Measurements from ENCODE around the gene JDP2.

JDP2 gene

DNA sequence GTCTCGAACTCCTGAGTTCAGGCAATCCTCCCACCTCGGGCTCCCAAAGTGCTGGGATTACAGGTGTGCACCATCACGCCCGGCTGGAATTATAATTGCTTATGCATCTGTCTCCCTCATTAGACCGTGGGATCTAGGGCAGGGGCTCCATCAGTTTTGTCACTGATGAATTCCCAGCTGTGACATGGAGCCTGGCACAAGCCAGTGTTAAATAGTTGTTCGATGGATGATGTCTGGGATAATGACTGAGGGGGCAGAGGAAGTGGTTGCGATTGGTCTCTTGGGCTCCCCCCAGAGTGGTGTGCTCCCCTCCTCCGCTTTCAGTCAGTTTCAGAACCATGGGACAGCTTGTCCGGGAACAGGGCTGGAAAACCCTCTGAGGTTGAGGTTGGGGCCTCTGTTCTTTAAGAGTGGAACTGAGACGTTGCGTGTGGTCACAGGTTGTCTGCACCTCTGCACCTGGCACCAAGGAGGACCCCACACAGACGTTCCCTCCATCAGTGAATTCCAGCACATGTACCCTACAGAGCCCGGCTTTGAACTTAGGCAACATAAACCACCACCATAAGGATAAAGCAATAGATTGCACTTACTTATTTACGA, 63.7 kb downstream of the JDP2 start:
- DNase-seq: no peak

DNA sequence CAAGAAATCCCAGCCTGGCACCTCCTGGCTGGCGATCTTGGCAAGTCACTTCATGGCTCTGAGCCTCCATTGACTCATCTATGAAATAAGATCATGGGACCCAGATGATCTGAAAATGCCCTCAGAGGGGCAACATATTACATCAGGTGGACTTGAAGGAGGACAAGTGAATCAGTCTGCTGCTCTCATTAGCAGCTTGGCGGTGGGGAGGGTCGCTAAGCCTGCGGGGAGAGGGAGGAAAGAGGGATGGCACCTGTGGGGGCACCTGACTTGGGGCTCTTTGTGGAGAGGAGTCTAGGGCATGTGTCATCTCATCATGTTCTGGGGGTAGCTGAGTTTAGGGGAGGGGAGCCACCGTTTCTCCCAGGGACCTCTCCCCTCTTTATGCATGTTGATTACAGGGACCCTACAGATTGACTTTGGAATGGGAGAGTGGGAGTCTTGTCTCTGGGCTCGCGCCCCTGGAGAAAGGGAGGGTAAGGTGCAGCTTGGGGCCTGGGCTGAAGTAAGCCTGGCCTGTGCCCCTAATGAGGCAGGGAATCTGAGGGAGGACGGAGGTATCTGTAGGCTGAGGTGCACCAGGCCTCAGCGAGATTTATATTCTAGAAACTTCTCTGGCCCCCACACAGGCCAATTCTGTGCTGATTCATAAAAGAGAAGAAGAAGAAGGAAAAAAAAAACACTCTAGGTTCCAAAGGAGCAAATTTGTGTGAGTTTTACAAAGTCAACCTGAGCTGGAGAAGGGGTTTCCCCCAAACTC, 65.2 kb downstream of the JDP2 start:
- DNase-seq: no peak

DNA sequence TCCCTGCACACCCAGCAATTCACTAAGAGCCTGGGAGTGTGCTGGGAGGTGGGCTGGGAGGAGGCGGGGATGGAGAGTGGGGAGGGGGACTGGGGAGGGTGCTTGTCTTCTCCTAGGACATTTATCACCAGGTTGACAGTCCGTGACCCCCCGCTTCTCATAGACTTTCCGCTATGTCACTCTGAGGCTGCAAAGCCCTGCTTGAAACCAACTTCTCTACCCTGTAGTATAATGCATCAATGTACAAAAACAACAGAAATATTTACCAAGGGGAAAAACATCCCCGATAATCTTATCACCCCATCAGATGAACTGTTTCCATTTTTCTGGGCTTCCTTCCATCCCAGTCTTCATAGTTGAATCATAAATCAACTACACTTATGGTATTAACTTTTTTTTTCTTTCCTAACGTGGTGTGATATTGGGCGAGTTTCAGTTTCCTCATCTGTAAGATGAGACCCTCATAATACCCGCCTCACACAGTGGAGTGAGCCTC, 65.8 kb downstream of the JDP2 start:
- no peak for DNase-seq

DNA sequence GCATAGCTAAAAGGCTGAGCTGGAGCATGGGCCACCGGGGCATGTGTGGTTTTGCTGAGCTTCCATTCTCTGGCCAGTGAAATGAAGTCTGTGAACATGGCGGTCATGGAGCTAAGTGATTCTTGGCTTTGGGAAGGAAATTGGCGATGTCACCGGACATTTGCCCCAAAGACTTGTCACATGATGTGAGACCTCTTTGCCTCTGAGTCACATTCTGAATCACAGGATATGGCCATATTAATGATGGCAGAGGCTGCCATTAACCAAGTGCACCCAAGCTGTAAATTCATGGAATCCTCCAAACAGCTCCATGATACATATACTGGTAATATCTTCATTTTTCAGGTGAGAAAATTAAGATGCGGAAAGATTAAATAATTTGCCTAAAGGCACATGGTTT, 67.1 kb downstream of the JDP2 start:
- DNase-seq: no peak

DNA sequence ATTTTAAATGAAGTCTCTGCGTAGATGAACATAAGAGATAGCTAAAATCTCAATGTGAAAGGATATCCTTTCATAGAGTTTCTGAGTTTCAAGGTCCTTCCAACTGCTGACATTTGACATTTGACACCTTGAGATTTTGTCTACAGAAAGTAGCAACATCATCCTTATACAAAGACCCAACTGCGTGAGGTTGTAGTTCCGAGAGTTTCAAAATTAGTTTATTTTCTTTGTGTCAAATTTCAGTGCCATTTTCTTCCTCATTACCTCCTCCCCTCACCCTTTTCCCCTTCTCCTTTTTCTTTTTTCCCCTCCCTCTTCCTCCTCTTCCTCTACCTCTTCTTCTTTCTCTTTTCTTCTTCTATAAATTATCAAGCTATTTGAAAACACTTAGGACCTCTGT, 67.6 kb downstream of the JDP2 start:
- DNase-seq: no peak

DNA sequence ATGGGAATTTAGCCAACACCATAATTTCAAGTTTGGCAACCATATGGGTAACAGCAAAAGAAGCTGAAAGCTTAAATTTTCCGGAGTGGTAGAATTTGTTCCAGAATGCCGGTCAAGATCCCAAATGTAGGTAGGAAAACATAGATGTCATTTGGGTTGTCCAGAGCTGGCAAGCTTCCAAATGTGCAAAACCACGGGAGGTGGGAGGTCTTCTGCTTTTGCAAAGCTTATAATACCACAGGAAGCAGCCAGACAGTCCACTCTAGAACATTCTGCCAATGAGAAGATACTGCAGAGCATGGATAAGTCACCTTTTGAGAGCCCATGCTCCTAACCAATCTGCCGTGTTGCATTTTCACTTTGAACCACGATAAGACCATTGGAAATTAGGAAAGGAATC, 68.1 kb downstream of the JDP2 start:
- no peak for DNase-seq

DNA sequence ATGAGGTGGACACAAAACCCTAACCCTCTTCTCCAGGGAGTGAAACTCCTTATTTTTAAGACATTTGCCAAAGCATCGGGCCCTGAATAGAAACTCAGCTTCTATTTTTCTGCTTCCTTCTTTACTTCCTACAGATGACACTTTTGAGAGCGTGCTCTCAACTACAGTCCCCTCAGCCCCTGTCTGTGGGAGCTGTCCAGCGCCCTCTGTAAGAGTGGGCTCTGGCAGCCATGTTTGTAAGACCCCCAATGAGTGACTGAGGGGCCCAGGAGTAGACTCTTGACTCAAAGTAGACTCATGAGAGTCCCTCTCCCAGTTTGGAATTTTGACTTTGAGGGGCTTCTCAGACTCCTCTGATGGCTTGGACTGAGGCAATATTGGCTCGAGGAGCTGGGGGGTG, 68.9 kb downstream of the JDP2 start:
- DNase-seq: no peak

DNA sequence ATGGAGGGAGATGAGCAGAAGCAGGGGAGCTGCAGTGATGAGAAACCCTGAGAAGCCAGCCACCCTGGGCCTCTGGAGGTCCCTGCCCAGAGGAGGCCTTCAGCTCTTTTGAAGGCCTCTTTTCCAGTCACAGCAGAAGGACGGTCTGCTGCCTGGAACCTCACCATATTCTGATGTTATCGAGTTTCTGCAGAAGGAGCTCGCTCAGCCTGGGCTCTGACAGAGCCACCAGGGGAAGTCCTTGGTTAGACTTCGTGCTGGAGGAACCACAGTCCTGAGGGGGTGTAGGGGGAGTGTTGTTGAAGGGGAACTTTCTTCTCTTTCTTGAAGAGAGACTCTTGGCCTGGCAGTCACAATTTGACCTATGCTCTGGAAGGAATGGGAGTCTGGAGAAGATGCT, 69.4 kb downstream of the JDP2 start:
- DNase-seq: no peak

DNA sequence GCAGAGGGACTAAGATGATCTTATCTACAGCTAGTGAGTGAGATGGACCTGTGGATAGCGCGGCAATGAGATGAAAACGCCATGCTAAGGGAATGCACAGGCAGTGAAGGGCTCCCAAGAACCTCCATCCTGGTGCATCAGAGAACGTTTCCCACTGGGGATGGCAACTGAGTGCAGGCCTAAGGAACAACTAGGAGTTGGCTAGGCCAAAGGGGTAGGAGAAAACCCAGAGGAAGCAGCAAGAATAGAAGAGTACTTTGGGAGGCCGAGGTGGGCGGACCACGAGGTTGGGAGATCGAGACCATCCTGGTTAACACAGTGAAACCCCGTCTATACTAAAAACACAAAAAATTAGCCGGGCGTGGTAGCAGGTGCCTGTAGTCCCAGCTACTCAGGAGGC, 69.9 kb downstream of the JDP2 start:
- DNase-seq: no peak

DNA sequence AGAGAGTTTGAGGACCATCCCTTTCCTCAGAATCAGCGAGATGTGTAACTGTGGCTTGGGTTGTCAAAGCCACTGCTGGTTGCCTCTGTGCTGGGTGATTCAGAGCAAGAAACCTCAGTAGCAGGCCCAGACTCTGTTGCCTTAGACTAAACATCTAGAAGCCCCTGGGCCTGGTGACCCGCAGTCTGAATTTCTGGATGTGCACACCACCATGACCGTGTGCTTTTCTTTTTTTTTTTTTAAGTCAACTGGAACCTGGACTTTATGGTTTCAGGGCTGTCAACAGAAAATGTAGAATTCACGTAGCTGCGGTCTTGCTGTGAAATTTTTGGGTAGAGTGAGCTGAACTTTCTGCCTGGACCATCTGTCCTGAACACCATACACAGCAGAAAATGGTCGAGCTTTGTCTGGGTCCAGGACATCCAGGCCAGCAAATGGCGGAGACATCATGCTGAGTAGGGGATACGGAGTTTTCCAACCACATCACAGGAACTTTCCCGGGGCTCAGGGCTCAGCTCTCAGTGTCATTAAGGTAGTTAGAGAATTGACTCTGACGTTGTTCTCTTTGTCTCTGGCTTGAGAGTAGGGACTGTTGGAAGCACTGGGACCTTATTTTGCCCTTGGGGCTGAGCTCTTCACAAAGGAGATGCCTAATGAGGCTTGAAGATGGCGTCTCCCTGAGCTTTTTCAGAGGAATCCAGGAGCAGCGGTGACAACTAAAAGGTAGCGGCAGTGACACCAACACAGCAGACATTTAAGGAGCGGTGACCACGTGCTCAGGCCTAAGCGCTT, 71.5 kb downstream of the JDP2 start:
- DNase-seq: no peak

DNA sequence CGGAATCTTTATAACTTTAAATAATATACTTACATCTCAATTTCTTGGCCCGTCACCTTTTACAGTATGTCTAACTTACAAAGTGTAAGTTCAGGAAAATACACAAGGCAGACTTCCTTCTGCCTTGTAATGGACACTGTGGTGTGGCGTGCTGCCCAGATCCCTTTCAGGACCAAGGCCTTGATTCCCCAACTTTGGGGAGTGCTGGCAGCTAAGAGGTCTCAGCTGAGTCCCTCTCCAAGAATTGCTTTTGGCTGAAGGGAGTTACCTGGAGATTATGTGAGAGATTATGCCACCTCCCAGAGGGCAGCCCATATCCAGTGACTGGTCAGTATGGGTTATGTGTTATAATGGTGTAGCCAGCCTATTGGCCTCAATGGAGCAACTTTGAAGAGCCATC, 73.3 kb downstream of the JDP2 start:
- DNase-seq: no peak

DNA sequence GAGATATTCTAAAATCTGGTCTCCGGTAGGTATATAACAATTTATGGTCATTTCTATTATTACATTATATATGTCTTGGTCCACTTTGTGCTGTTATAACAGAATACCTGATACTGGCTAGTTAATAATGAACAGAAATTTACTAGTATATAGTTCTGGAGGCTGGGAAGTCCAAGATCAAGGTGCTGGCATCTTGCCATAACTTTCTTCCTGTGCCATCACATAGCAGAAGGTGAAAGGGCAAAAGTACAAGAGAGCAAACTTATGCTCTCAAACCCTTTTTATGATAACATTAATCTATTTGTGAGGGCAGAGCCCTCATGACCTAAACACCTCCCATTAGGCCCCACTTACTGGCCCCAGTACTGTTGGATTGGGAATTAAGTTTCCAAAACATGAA, 76.6 kb downstream of the JDP2 start:
- DNase-seq: no peak

DNA sequence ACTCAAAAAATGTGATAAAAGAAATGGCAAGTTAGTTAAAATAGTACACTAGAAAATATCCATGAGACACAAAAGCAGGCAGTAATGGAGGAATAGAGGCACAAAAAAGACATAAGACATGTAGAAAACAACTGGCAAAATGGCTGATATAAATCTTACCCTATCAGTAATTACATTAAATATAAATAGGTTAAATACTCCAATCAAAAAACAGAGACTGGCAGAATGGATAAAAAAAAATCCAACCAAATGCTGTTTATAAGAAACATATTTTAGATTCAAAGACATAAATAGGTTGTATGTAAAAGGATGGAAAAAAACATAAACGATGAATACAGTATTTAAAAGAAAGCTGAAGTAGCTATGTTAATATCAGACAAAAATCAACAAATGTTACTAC, 79.1 kb downstream of the JDP2 start:
- no peak for DNase-seq

DNA sequence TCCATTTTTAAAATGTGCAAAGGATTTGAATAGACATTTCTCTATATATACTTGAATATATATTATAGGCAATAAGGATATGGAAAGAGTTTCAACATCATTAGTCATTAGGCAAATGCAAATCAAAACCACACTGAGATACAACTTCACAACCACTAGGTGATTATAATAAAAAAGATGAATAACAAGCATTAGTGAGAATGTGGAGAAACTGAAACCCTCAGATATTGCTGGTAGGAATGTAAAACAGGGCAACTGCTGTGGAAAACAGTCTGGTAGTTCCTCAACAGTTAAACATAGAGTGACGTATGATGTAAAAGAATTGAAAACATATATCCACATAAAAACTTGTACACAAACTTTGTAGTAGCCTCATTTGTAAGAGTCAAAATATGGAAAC, 82.7 kb downstream of the JDP2 start:
- DNase-seq: no peak

DNA sequence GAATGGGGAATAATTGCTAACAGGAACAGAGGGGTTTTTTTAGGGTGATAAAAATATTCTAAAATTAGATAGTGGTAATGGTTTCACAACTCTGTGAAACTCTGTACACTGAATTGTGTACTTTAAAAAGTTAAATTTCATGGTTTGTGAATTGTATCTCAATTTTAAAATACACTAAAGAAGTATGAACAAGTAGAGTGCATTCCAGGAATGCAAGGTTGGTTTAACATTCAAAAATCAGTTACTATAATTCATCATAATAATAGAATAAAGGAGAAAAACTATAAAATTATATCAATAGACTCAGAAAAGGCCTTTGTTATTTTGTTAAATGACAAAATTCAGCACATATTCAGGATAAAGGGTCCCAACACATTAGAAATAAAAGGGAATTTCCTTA, 83.4 kb downstream of the JDP2 start:
- DNase-seq: no peak

DNA sequence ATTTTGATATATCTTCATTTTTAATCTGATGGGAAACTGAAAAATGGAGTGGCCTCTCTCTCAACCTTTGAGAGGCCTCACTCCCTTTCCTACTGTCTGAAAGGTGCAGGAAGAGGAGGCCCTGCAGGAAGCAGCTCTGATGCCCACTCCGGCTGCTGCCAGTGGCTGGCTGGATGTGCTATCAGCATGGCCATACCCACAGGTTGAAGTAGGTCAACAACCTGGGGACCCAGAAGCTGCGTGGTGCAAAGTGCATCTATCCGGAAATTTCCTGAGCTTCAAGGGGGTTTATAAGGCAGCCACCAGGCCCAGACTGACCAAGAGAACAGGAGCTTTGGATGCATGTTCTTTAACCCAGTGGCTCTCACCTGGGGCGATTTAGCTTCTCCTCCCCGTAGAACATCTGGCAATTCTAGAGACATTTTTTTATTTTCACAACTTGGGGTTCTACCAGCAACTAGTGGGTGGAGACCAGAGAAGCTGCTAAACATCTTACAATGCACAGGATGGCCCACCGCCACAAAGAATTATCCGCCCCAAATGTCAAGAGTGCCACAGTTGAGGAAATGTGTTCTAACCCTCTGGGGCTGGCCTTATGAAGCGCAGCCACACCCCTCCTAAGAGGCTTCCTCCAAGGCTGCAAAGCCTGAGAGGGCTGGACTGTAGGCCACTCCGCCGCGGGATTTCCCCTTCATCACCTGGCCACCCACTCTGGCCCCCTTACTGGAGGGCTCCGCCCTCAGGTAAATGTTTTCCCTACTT, 86.3 kb downstream of the JDP2 start:
- DNase-seq: no peak

DNA sequence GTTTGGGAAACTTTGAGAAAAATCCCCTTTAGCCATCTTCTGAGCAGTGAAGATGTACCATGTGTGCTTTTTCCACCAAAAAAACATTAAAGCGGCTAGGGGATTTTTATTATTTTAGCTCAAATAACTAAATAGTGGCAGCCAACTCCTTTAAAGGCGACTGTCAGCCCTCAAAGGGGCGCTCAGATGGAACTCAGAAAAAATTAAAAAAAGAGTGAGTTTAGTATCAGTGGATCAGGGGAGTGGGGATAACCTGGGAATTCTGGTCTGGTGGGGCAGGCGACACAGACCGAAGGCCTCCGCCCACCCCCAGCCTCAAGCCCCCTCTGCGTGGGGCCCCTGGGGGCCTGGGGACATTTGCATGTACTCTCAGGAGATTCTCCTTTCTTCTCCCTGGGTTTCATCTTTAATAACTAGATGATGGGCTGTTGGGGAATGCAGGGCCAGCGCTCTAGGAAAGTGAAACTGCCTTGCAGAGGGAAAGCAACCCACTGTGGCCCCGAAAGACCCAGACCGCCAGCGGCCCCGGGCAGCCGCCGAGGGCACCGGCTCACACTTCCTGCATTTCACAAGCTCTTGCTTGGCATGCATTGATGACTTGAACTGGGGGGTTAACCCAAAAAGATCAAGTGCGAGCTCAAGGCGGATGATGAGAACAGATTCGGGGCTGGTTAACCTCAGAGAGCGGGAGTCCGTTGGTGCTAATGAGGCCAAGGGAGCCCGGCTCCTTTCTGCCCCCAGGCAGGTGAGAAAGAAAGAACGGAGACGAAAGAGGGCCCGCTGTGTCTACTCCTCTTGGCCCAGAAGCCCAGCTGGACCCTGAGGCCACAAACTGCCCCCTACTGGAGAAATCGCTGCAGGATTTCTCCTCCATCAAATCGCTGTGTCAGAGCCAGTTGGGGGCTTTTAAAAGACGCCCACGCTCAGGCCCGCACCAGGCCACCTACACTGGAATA, 87.1 kb downstream of the JDP2 start:
- no peak for DNase-seq

DNA sequence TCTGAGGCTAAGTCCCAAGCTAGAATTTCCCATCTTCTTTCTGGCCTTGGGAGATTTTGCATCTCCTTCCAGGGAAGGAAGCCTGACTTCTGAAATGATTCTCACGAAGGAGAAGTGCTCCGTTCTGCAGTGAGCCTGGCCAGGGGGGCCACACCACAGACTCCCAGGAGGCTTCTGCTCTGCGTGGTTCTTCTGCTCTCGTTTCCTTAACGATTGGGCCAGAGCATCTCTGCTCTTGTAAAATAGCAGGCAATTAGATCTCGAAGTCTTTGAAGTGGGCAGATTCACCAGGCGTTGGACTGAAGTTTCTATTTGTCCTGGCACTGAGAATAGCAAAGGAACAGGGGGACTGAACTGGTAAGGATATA, 87.8 kb downstream of the JDP2 start:
- no peak for DNase-seq

DNA sequence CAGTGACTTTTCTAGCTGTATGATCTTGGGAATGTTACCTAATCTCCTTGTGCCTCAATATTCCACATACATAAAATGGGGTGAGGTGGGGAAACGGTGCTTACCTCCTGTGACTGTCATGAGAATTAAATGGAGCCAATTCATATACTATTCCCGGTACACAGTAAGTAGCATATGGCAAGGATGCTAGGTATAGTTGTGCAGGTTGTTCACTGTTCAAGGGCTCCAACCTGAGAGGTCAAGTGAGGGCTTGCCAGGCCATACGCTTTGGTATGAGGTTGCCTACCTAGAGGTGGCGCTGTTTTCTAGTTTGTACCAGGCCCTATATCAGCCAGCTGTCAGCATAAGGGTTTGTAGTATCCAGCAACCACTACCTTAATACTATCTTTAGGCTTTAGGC, 90.8 kb downstream of the JDP2 start:
- no peak for DNase-seq

DNA sequence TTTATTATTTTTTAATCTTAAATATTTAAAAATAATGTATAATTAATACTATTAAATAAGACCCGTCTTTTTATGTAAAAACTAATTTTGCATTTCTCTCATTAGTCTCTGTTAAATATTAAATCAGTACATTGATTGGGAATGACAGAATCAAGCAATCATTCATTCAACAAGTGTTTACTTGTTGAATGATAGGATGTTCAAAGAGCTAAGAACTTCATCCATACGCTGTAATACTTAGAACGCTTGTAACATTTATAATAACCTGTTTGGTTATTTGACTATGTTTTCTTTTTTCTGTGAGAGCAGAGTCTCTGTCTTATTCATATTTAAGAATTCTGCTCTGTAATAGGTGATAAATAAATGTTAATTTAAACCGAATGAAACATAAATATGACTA, 91.6 kb downstream of the JDP2 start:
- DNase-seq: no peak

DNA sequence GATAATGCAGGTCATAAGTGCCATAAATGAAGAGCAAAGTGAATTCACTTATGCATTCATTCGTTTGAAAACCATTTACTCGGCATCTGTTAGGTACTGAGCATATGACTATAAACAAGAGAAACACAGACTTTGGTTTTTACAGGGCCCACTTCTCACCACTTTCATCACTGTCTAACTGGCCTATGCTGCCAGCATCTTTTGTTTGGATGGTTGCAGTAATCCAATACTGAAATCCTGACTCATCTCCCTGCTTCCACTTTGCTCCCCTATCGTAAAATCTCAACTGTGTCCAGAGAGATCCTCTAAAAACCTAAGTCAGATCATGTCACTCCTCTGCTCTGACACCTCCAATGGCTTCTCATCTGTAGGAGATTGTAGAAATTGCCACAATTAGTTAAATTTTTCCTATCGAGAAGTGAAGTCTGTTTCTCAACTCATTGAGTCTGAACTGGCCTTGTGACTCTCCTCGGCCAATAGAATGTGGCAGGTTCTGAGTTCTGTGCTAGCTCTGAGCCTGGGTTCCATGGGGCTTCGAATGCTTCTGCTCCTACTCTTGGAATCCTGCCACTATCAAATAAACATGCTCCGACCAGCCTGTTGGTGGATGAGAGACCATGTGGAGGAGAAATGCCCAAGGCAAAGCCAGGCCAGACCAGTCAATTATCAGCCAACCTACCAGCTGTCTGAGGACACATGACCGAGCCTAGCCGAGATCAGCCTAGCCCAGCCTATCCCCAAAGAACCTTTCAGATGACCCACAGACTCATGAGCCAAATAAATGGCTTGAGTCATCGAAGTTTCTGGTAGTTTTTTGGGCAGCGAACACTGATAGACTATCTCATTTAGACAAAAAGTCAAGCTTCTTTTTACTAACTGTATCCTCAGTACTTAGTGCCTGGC, 92.3 kb downstream of the JDP2 start:
- no peak for DNase-seq
